SK-N-SH (cell line): ENCODE data around the gene OR9A2. TPM values are rescaled to one million over a fixed set of nuclear protein-coding genes. Genes with fewer than 3 reads are reported as not detected.
A peak's percentile ranks its signal among the peaks of the same experiment; 100 is the strongest.

ENCODE experiments used
- CTCF ChIA-PET: fragments of 300-600, 350-600 bp; formaldehyde crosslinking; extraction: SDS; loops from one replicate; lab custom pipeline; 2021; lab: Yijun Ruan, JAX
- POLR2A ChIA-PET: fragments of 350-600 bp; sonication (Branson Sonifier 250); formaldehyde crosslinking; extraction: SDS; loops from one replicate; lab custom pipeline; 2020; ENCODE audit warnings: antibody characterized with exemption, inconsistent platforms; lab: Yijun Ruan, JAX
- DNase-seq: peaks from one replicate; pipeline ENCODE4 v3.0.0; 2012
- H2AFZ ChIP-seq: fragments of 200-600 bp; sonication (generic); 2 replicates; pipeline ENCODE4 v1.8.1; 2016; ENCODE audit warnings: antibody characterized with exemption, mild to moderate bottlenecking, low read depth
- H3F3A ChIP-seq: fragments of 200-600 bp; sonication (generic); replicated peaks from 2 replicates; pipeline ENCODE3; 2016; ENCODE audit warnings: antibody characterized with exemption, mild to moderate bottlenecking; ENCODE audit not compliant: insufficient read depth
- H3K27ac ChIP-seq, 2 experiments: fragments of 200-500 bp in 1 of 2; fragments of 200-600 bp in 1 of 2; sonication (Bioruptor generic) in 1 of 2; sonication (generic), shearing (Covaris generic) in 1 of 2; 2 replicates each; pipeline versions ENCODE4 v1.5.1 to v1.6.1; 2014 to 2016; ENCODE audit warnings: low read depth in 2 of 2, inconsistent platforms in 1 of 2, low read length in 1 of 2, mild to moderate bottlenecking in 1 of 2, mixed read lengths in 1 of 2
- H3K27me3 ChIP-seq: fragments of 200-600 bp; sonication (generic), shearing (Covaris generic); 2 replicates; pipeline ENCODE4 v1.6.1; 2016; ENCODE audit warnings: mixed run types; ENCODE audit not compliant: insufficient read depth
- H3K36me3 ChIP-seq, 2 experiments: fragments of 200-500 bp in 1 of 2; fragments of 200-600 bp in 1 of 2; sonication (Bioruptor generic) in 1 of 2; sonication (generic) in 1 of 2; replicated peaks in 1 of 2; 2 replicates each; pipeline versions ENCODE3 to v1.5.1; 2014 to 2016; ENCODE audit warnings: low read length in 1 of 2, mild to moderate bottlenecking in 1 of 2; ENCODE audit not compliant: insufficient read depth in 2 of 2, control insufficient read depth in 1 of 2
- H3K4me1 ChIP-seq, 2 experiments: fragments of 200-500 bp in 1 of 2; fragments of 200-600 bp in 1 of 2; sonication (Bioruptor generic) in 1 of 2; sonication (generic), shearing (Covaris generic) in 1 of 2; 2 replicates each; pipeline versions ENCODE4 v1.5.1 to v1.6.1; 2014 to 2016; ENCODE audit warnings: low read depth in 1 of 2, low read length in 1 of 2, mixed run types in 1 of 2; ENCODE audit not compliant: insufficient read depth in 2 of 2, control insufficient read depth in 1 of 2
- H3K4me2 ChIP-seq: fragments of 200-600 bp; sonication (generic), shearing (Covaris generic); 2 replicates; pipeline ENCODE4 v1.6.1; 2017; ENCODE audit warnings: mixed run types
- H3K4me3 ChIP-seq, 2 experiments: fragments of 200-500 bp in 1 of 2; fragments of 200-600 bp in 1 of 2; sonication (Bioruptor generic) in 1 of 2; sonication (generic), shearing (Covaris generic) in 1 of 2; 2 replicates each; pipeline versions ENCODE4 v1.5.1 to v1.8.1; 2014 to 2016; ENCODE audit warnings: low read depth in 2 of 2, inconsistent platforms in 1 of 2, low read length in 1 of 2, mild to moderate bottlenecking in 1 of 2, mixed read lengths in 1 of 2, moderate library complexity in 1 of 2
- H3K79me2 ChIP-seq: fragments of 200-600 bp; sonication (generic); 2 replicates; pipeline ENCODE4 v1.8.1; 2017; ENCODE audit warnings: mild to moderate bottlenecking; ENCODE audit not compliant: insufficient read depth
- H3K9ac ChIP-seq: fragments of 200-600 bp; sonication (generic); 2 replicates; pipeline ENCODE4 v1.6.1; 2017; ENCODE audit warnings: mixed run types
- H3K9me2 ChIP-seq: fragments of 200-600 bp; sonication (generic); 2 replicates; pipeline ENCODE4 v1.6.1; 2017; ENCODE audit warnings: mixed run types
- H3K9me3 ChIP-seq: fragments of 200-600 bp; sonication (generic); 2 replicates; pipeline ENCODE4 v1.6.1; 2017; ENCODE audit warnings: mixed run types, mild to moderate bottlenecking, moderate library complexity
- H4K20me1 ChIP-seq: fragments of 200-600 bp; sonication (generic); 2 replicates; pipeline ENCODE4 v1.6.1; 2017; ENCODE audit warnings: mild to moderate bottlenecking, mixed run types; ENCODE audit not compliant: insufficient read depth
- CHD2 ChIP-seq: fragments of 150-350 bp; IDR thresholded peaks from 2 replicates; pipeline ENCODE4 v1.6.1; 2018; ENCODE audit warnings: low read length; ENCODE audit not compliant: partially characterized antibody
- ELF1 ChIP-seq: IDR thresholded peaks from 2 replicates; pipeline ENCODE4 v1.4.0; 2012
- FOSL2 ChIP-seq: IDR thresholded peaks from 2 replicates; pipeline ENCODE4 v1.4.0; 2012; ENCODE audit warnings: low read depth, mild to moderate bottlenecking, moderate library complexity, borderline replicate concordance
- GABPA ChIP-seq: IDR thresholded peaks from 2 replicates; pipeline ENCODE4 v1.4.0; 2012; ENCODE audit warnings: low read depth, mild to moderate bottlenecking
- GATA2 ChIP-seq: sonication (generic); formaldehyde crosslinking; IDR thresholded peaks from 2 replicates; pipeline ENCODE4 v1.5.0; 2020; ENCODE audit warnings: mild to moderate bottlenecking, missing genetic modification reagents
- IRF3 ChIP-seq: fragments of 150-350 bp; IDR thresholded peaks from 2 replicates; pipeline ENCODE4 v1.6.1; 2016; ENCODE audit warnings: mild to moderate bottlenecking, low read depth, low read length
- MAX ChIP-seq: IDR thresholded peaks from 2 replicates; pipeline ENCODE4 v1.4.0; 2012; ENCODE audit warnings: low read depth
- MEF2A ChIP-seq: IDR thresholded peaks from 2 replicates; pipeline ENCODE4 v1.4.0; 2012; ENCODE audit warnings: low read depth, borderline replicate concordance
- MXI1 ChIP-seq: IDR thresholded peaks from 2 replicates; pipeline ENCODE4 v1.6.1; 2012; ENCODE audit warnings: mild to moderate bottlenecking, low read depth, low read length, improper control_type of control experiment
- NFIC ChIP-seq: IDR thresholded peaks from 2 replicates; pipeline ENCODE4 v1.4.0; 2012; ENCODE audit warnings: borderline replicate concordance
- NRF1 ChIP-seq: IDR thresholded peaks from 2 replicates; pipeline ENCODE4 v1.6.1; 2012; ENCODE audit warnings: low read depth, mild to moderate bottlenecking, low read length
- REST ChIP-seq: IDR thresholded peaks from 2 replicates; pipeline ENCODE4 v1.6.1; 2012; ENCODE audit warnings: mild to moderate bottlenecking, low read depth, low read length, moderate library complexity
- RFX5 ChIP-seq: IDR thresholded peaks from 2 replicates; pipeline ENCODE4 v1.6.1; 2012; ENCODE audit warnings: mild to moderate bottlenecking, improper control_type of control experiment, low read length
- RXRA ChIP-seq: IDR thresholded peaks from 2 replicates; pipeline ENCODE4 v1.4.0; 2012; ENCODE audit warnings: low read depth, mild to moderate bottlenecking, borderline replicate concordance
- SMC3 ChIP-seq: IDR thresholded peaks from 2 replicates; pipeline ENCODE4 v1.6.1; 2012; ENCODE audit warnings: low read depth, low read length, improper control_type of control experiment
- TAF1 ChIP-seq: IDR thresholded peaks from 2 replicates; pipeline ENCODE4 v1.6.1; 2012; ENCODE audit warnings: low read depth, mild to moderate bottlenecking, low read length, moderate library complexity, borderline replicate concordance
- TCF12 ChIP-seq: IDR thresholded peaks from 2 replicates; pipeline ENCODE4 v1.4.0; 2012
- YY1 ChIP-seq: IDR thresholded peaks from 2 replicates; pipeline ENCODE4 v1.4.0; 2012; ENCODE audit warnings: low read depth, mild to moderate bottlenecking
- WGBS: methylation state at CpG from one replicate; pipeline ENCODE4 v1.1.6; 2017; ENCODE audit warnings: low lambda C conversion rate; 5-methylcytosine and 5-hydroxymethylcytosine counted together
- polyA plus RNA-seq, 3 experiments: library from polyadenylated mRNA; depleted of rRNA; stranded (reverse); fragments of >200 nt; gene quantifications; 2 replicates each; pipeline ENCODE4 v1.2.3, GENCODE V29; 2012
- TF ChIP-seq, protein P1 (sequence below): IDR thresholded peaks from 2 replicates; pipeline ENCODE4; 2012
- TF ChIP-seq, protein P2 (sequence below): fragments of 200-600 bp; sonication (generic); IDR thresholded peaks from 2 replicates; pipeline ENCODE4 v1.6.1; 2017; ENCODE audit warnings: antibody characterized with exemption, mild to moderate bottlenecking, moderate library complexity
- TF ChIP-seq, protein P3 (sequence below): IDR thresholded peaks from 2 replicates; pipeline ENCODE4 v1.4.0; 2012; ENCODE audit warnings: low read depth, borderline replicate concordance

The OR9A2 gene
- polyA plus RNA-seq, 1 of the 3 experiments (the other 2 are of a cell fraction): not detected

DNA sequence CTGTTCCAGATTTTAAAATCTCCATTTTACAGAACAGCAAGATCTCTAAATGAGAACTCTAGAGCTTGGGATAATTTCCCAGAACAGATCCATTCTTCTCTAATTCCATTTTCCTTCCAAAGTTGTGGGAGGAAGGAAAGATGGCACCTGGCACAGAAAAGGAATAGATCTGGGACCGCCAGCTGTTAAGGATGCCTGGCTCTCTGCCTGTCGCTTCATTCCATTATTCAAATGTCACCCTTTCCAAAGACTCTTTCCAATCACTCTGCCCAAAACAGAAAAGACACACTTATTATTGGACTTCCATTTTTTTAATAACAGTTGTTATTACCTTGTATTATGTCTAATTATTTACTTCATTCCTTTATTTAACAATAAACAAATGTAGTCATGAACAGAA is 751 bp upstream of the OR9A2 start:
- no peak overlapping the region for H3K4me3 ChIP-seq
- POLR2A ChIA-PET: interaction anchor here (0.6 kb wide), 1 partner anchor 1292 kb away, joined by 3 read pairs; no protein-coding TSS in a partner anchor
- no peak overlapping the region for H3K9ac ChIP-seq
- H3K9me2 ChIP-seq: no peaks in the 10 kb centered on the region
- H3K27ac ChIP-seq: no peak overlapping the region
- no peaks in the 10 kb centered on the region for H3K36me3 ChIP-seq
- no peaks in the 10 kb centered on the region for H3K79me2 ChIP-seq
- TF ChIP-seq SMC3: no peak
- TF ChIP-seq, protein P1, sequence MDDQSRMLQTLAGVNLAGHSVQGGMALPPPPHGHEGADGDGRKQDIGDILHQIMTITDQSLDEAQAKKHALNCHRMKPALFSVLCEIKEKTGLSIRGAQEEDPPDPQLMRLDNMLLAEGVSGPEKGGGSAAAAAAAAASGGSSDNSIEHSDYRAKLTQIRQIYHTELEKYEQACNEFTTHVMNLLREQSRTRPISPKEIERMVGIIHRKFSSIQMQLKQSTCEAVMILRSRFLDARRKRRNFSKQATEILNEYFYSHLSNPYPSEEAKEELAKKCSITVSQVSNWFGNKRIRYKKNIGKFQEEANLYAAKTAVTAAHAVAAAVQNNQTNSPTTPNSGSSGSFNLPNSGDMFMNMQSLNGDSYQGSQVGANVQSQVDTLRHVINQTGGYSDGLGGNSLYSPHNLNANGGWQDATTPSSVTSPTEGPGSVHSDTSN: no peak
- no peak for TF ChIP-seq NRF1
- TF ChIP-seq FOSL2: no peak
- TF ChIP-seq ELF1: no peak
- TF ChIP-seq GABPA: no peak
- no peak for TF ChIP-seq IRF3
- no peak for TF ChIP-seq YY1
- TF ChIP-seq MEF2A: no peak
- TF ChIP-seq GATA2 (CRISPR knock-in tag): no peak
- no peak for TF ChIP-seq TAF1
- TF ChIP-seq RXRA: no peak
- 16% methylated on average over 2 of the region's 2 CpGs for WGBS
- peaks cover 11% of the 10 kb centered on the region for H3K27me3 ChIP-seq
- no peaks in the 10 kb centered on the region for H4K20me1 ChIP-seq
- no peaks in the 10 kb centered on the region for H3K4me1 ChIP-seq
- no peaks in the 10 kb centered on the region for H3F3A ChIP-seq
- CTCF ChIA-PET: interaction anchor here (1.5 to 2.2 kb wide), 2 partner anchors 19 to 187 kb away, joined by 3 to 6 read pairs; no protein-coding TSS in a partner anchor
- H3K4me2 ChIP-seq: no peak overlapping the region
- no peaks in the 10 kb centered on the region; the same call in 1 of the 2 replicates for H3K9me3 ChIP-seq
- DNase-seq: no peak
- H2AFZ ChIP-seq: no peak overlapping the region

GRCh38 chr7:143025371-143025770 is 1.6 kb downstream of the OR9A2 start:
- H3K4me3 ChIP-seq: no peak overlapping the region
- H3K9me3 ChIP-seq: no peaks in the 10 kb centered on the region
- H3K79me2 ChIP-seq: no peaks in the 10 kb centered on the region
- CTCF ChIA-PET: interaction anchor here (1.0 to 2.0 kb wide), 4 partner anchors 11 to 190 kb away, joined by 3 to 6 read pairs (median 4); no protein-coding TSS in a partner anchor
- no peaks in the 10 kb centered on the region for H3K36me3 ChIP-seq
- H3K9ac ChIP-seq: no peak overlapping the region
- no peaks in the 10 kb centered on the region; the same call in 1 of the 2 replicates for H3K27me3 ChIP-seq
- WGBS: 20% methylated on average over 2 of the region's 2 CpGs
- no peak for DNase-seq
- H3K27ac ChIP-seq: no peak overlapping the region
- H3K4me1 ChIP-seq: no peaks in the 10 kb centered on the region
- H4K20me1 ChIP-seq: no peaks in the 10 kb centered on the region
- POLR2A ChIA-PET: no interaction called here
- no peaks in the 10 kb centered on the region for H3K9me2 ChIP-seq
- no peak overlapping the region for H3K4me2 ChIP-seq
- H3F3A ChIP-seq: no peaks in the 10 kb centered on the region
- H2AFZ ChIP-seq: peak overlapping the region; percentile 23; the same call in 1 of the 2 replicates
- no peak for TF ChIP-seq CHD2
- TF ChIP-seq REST: no peak
- TF ChIP-seq NFIC: no peak
- TF ChIP-seq, protein P2, sequence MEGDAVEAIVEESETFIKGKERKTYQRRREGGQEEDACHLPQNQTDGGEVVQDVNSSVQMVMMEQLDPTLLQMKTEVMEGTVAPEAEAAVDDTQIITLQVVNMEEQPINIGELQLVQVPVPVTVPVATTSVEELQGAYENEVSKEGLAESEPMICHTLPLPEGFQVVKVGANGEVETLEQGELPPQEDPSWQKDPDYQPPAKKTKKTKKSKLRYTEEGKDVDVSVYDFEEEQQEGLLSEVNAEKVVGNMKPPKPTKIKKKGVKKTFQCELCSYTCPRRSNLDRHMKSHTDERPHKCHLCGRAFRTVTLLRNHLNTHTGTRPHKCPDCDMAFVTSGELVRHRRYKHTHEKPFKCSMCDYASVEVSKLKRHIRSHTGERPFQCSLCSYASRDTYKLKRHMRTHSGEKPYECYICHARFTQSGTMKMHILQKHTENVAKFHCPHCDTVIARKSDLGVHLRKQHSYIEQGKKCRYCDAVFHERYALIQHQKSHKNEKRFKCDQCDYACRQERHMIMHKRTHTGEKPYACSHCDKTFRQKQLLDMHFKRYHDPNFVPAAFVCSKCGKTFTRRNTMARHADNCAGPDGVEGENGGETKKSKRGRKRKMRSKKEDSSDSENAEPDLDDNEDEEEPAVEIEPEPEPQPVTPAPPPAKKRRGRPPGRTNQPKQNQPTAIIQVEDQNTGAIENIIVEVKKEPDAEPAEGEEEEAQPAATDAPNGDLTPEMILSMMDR: no peak
- no peak for TF ChIP-seq MAX
- no peak for TF ChIP-seq TCF12
- TF ChIP-seq, protein P3, sequence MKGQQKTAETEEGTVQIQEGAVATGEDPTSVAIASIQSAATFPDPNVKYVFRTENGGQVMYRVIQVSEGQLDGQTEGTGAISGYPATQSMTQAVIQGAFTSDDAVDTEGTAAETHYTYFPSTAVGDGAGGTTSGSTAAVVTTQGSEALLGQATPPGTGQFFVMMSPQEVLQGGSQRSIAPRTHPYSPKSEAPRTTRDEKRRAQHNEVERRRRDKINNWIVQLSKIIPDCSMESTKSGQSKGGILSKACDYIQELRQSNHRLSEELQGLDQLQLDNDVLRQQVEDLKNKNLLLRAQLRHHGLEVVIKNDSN: no peak
- TF ChIP-seq NRF1: no peak
- TF ChIP-seq FOSL2: no peak
- TF ChIP-seq RFX5: no peak
- TF ChIP-seq MXI1: no peak
- TF ChIP-seq RXRA: no peak
